Hematopoietic multipotent progenitor cell treated with erythropoietin and hydrocortisone succinate and interleukin-3 and kit ligand, for 4 days (in vitro differentiated cells): ENCODE results near the gene FAM118B.

ENCODE experiments used
- DNase-seq: peaks from one replicate; pipeline ENCODE4 v3.0.0-alpha.2; 2015

Gene FAM118B

GRCh38 chr11:126186708-126187529 is 24.7 kb upstream of the FAM118B start:
- no peak for DNase-seq

DNA sequence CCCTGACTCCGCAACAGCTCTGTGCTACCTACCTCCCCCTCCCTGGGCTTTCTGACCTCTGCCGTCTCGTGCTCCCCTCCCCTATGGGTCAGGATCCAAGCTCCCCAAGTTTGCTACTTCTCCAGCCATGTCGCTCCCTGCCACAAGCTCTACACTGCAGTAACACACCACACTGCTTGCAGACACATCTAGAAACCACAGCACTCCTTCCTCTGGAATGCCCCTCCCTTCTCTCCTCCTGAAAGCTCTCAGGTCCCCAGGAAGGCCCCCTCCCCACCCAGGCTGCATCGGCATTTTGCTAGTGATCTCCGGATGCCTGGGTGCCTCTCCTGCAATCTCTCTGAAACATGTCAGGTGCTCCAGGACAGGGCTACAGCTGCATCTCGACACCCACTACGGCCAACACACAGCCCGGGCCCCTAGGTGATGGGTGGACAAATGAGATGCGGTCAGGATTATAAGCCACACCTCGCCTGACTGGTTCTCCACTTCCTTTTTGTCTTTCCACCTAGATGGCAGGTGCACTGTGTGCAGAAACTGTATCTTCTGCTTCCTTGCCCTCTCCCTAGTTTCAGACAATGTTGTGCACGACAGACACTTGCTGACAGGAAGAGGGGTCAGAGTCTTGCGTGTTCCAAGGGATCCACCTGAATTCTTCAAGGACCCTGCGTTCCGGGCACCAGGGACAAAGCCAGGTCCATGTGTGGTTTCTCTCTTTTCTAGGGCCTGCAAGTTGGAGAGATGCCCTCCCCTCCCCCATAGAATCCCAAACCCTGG is 23.1 kb upstream of the FAM118B start:
- no peak for DNase-seq

- DNase-seq = no peak
Measured at GRCh38 chr11:126189109-126189929, 22.3 kb upstream of the FAM118B start.

DNA sequence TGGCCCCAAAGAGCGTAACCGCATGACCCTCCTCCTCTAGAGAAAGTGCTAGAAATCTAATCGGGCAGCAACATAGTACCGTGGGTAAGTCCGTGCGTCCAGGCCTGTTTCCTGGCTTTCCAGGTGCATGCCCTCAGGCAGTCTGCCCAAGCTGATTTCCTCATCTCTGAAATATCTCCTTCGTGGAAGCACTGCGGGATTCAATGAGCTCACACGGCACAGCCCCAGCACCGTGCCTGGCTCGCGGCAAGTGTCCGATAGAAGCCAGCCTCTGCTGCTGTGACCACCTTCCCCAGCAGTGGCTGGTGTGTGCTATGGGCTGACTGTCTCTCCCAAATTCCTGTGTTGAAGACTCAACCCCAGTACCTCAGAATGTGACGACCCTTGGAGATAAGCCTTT is 20.8 kb upstream of the FAM118B start:
- no peak for DNase-seq

DNA sequence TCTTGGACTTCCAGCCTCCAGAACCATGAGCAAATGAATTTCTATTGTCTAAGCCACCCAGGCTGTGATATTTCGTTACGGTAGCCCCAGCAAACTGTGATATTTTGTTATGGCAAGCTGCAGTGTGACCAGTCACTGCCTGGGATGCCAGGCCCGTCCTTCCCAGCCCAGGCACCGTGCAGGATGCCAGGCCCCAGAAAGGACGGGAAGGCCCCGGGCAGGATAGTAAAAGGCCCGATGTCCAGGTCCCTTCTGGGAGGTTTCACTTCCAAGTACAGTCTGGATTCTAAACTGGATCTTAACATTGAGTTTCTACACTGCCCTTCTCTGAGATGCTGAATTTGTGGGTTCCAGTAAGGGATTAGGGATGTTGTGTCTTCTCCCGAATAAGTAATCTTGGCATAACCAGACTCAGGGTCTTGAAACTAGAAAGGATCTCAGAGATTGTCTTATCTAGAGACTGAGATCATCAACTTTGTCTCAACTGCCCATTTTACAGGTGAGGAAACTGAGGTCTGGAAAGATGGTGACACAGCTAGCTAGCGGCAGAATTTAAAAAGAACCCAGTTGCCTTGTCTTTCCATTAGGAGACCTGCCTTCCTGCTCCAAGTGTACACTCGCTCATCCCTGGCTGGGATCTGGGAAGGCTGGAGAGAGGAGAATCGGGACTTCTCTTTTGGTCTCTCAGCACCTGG is 20.1 kb upstream of the FAM118B start:
- no peak for DNase-seq

- no peak for DNase-seq
Measured at GRCh38 chr11:126192361-126192760, 19.2 kb upstream of the FAM118B start.

- DNase-seq = no peak
Measured at GRCh38 chr11:126193038-126193478, 18.5 kb upstream of the FAM118B start.

- peak; percentile 69 for DNase-seq
Measured at GRCh38 chr11:126194121-126194543, 17.4 kb upstream of the FAM118B start.

DNA sequence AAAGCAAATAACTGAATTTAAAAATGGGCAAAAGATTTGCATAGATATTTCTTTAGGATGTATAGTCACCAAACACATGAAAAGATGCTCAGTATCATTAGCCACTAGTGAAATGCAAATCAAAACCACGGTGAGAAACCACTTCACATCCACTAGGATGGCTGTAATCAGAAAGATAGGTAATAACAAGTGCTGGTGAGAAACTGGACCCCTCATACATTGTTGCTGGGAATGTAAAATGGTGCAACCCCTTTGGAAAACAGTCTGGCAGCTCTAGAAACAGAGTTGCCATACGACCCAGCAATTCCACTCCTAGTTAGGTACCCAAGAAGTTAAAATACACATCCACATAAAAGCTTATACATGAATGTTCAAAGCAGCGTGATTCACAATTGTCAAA is 16.5 kb upstream of the FAM118B start:
- DNase-seq = no peak

GRCh38 chr11:126197277-126197939 is 14.2 kb upstream of the FAM118B start:
- DNase-seq = no peak

DNA sequence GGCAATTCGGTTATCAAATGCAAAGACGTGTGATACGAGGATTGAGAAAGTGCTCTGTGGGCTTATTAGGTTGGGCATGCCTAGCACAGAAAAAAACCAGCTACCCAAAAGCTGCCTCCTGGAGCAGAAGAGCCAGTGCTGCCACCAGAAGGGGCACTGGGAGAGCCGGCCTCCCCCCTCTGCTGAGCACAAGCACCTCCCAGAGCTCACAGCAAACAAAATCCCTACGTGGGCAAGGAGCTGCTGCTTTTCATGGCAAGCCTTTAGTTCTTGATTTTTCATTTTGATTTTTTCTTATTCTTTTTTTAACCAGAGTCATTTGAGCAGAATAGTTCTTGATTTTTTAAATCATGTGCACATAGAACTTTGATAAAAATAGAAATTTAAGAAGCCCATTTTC is 12.9 kb upstream of the FAM118B start:
- DNase-seq = no peak

DNA sequence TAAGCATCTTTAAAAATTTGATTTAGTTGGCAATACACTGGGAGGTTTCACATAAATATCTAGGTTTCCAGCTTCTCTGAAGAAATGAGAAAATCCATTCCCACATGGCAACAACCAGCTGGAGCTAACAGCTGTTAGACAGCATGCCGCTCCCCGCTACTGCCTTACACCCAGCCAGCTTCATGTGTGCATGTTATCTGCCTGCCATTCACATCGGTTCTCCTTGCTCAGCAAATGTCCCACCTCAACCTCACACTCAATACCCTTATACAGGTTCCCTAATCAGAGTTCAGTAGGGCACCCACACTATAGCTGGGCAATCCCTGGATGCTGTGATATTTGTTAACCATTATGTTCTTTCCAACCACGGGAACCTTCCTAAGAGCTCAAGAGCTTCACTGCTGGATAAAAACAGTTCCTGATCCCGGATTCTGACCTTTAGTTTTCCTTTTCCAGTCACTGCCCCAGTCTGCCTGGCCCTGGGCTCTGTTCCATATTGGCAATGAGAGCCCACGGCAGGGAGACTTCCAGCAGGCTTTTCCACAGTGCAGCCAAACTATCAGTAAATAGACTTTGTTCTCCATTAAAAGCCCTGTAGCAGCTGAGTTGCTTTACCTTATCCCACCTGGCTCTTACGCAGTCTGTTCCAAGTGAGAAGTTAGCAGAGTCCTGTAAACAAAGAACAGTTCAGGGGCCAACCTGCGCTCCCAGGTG is 8.8 kb upstream of the FAM118B start:
- DNase-seq = no peak

- no peak for DNase-seq
Measured at GRCh38 chr11:126205359-126205758, 6.2 kb upstream of the FAM118B start.

DNA sequence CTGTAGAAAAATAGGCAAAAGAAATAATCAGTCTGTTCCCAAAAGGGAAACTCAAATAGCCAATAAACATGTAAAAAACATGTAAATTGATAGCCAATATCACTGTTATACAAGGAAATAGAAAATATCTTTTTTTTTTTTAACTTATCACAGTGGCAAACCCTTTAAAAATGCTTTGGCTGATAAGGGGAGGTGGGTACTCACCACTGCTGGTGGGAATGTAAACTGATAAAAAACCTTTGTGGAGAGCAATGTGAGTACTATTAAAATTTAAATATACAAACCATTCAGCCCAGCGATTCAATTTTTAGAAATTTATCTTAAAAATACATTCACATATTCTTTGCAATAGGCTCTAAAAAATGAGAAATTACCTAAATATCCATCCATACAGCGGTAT is 3.7 kb upstream of the FAM118B start:
- DNase-seq = no peak

- no peak for DNase-seq
Measured at GRCh38 chr11:126210871-126211235, 729 bp upstream of the FAM118B start.

DNA sequence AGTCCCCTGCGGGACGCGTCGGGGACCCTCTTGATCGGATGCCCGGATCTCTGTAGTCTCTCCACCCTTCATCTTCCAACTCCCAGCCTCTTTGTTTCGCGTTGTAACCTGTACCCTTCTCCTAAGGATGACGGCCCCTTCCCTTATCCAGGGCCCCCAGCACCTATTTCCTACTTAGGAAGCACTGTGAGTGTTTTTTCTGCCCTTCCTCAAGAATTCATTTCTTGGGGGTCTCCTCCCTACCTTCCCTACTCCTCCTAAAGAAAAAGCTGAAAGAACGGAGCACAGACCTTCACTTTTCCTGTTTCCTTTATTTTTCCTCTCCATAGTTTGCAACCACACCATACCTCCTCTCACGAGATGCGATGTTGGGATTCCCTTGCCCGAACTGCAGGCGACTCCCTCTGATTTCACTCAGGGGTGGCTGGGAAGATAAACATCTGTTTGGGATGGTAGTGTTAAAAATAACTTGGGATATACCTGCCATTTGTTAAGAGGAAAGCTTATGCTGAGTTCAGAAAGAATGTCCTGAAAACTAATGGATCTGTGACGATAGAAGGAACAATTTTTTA is 593 bp downstream of the FAM118B start:
- DNase-seq = no peak

GRCh38 chr11:126214441-126214840 is 2.9 kb downstream of the FAM118B start:
- DNase-seq = peak; percentile 16

- no peak for DNase-seq
Measured at GRCh38 chr11:126214841-126215240, 3.3 kb downstream of the FAM118B start.

DNA sequence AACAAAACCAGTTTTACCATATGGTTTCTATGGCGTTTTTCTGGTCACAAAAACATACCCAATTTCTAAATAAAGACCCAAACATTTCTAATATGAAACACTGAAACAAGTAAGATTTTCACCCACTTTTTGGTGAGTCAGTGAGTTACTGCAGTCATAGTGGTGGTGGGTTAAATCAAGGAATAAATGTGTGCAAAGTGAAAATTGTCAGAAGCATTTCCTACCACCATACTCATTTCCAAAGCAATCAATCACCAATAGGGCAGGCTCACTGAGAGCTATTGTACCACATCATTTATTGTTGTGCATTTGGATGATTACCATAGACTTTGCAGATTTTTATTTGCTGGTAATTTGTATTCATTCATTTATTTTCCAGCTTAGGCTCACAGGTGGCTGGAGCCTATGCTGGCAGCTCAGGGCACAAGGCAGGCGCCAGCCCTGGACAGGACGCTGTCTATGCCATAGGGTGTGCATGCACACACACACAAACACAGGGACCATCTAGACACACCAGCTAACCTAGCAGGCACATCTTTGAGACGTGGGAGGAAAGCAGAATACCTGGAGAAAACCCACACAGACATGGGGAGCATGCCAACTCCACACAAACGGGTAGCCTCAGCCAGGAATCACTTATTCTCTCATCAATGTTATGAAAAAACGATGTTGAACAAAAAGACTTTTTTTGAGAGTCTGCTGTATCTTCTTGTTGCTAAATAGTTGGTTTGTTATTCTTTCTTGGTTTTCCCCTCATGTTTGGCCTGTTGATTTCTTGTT is 5.1 kb downstream of the FAM118B start:
- DNase-seq = no peak

- peak; percentile 40 for DNase-seq
Measured at GRCh38 chr11:126217491-126217890, 5.9 kb downstream of the FAM118B start.
